ENCODE results near the gene SDHA.

SDHA gene

DNA sequence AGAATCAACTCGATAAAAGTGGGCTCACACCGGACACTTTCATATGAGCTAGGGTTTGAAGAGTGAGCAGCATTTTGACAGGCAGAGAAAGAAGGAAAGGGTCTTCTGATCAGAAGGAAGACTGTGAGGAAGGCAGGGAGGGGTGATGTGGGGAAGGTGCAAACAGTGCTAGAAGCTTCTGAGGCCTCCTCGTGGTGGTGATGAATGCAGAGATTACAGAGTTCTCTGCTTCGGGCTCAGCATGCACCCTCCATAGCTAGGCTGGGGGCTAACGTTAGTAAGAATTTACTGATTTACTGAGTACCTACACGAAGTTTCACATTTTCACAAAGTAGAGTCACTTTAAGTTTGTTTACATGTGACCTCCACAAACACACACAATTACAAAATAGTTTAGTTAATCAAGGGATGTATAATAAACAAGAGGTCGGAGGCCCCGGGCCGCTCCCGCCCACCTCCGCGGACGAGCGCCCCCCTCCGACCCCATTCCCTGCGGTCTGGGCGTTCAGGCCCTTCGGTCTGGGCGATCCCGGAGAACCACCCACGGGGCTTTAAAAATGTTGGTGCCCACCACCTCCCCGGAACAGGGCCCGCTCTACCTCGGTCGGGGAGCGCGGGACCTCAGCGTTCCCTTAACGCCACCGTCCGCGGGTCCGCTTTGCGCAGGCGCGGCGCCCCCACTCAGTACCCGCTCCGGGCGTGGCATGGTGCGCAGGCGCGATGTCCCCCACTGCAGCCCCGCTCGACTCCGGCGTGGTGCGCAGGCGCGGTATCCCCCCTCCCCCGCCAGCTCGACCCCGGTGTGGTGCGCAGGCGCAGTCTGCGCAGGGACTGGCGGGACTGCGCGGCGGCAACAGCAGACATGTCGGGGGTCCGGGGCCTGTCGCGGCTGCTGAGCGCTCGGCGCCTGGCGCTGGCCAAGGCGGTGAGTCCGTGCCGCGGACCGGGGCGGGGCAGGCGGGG, at the start of gene SDHA, which contains the start of gene CCDC127:
Gene SDHA, plus strand, starts transcription at position 827 of the 963 bp plus-strand sequence. Its CDS starts 36 bp downstream, at position 863.
Gene CCDC127, minus strand, starts transcription at position 660 of the 963 bp plus-strand sequence. CDS start 1,304 bp downstream, outside the sequence.
- peak; percentile 98 for DNase-seq

GRCh38 chr5:169071-169727, 48.9 kb upstream of the SDHA start:
- no peak for DNase-seq

GRCh38 chr5:169728-170094, 48.4 kb upstream of the SDHA start:
- DNase-seq: no peak

GRCh38 chr5:170971-171800, 46.9 kb upstream of the SDHA start:
- no peak for DNase-seq

DNA sequence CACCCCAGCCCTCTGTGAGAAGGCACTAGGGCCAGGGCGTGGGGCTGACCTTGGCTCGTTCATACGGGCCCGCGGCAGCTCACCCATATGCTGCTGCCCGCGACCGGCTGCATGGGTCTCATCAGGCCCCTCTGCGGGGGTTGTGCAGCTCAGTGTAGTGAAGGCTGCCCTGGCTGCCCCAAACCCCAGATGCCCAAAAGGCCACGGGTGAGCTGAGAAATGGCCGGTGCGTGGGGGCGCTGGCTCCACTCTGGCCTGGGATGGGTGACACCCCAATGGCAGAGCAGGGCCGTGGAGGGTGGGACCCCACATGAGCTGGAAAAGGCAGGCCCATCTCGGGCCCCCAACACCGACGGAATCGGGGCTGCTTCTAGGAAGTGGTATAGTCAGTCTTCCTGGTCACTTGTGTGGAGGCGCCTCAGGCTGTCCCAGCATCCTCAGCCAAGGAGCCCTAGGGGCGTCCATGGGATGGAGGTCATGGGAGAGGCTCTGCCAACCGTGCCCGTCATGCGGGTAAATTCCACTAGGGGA, 46.3 kb upstream of the SDHA start:
- no peak for DNase-seq

GRCh38 chr5:172421-172820, 45.7 kb upstream of the SDHA start:
- DNase-seq: no peak

- no peak for DNase-seq
Measured at GRCh38 chr5:172841-173251, 45.3 kb upstream of the SDHA start.

- DNase-seq: peak; percentile 19
Measured at GRCh38 chr5:173392-174290, 44.5 kb upstream of the SDHA start.

GRCh38 chr5:174291-174600, 43.9 kb upstream of the SDHA start:
- no peak for DNase-seq

DNA sequence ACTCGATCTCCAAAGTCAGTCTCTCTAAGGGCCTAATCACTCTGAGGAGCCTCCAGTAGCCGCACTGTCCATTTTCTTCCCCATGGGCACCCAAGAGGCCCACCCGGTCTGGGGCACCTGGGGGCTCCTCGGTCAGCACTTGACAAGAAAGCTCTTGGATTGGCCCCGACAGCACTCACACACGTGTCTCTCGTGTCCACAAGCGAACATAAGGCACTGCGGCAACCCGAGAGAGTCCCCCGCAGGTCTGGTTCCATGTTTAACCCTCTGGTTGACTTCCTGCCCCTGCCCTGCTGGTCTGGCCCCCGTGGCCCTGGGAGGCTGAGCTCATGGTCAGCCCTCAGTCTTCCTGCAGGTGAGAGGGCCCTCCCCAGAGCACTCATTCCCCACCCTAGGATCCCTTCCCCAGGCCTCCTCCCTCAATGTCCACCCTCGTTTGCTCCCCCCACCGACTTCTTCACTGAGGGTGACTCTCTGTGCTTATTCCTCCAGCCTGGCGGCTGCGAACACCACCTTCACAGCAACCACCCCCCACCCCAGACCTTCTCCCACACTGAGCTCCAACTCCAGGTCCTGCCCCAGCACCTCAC, 43.1 kb upstream of the SDHA start:
- DNase-seq: no peak

DNA sequence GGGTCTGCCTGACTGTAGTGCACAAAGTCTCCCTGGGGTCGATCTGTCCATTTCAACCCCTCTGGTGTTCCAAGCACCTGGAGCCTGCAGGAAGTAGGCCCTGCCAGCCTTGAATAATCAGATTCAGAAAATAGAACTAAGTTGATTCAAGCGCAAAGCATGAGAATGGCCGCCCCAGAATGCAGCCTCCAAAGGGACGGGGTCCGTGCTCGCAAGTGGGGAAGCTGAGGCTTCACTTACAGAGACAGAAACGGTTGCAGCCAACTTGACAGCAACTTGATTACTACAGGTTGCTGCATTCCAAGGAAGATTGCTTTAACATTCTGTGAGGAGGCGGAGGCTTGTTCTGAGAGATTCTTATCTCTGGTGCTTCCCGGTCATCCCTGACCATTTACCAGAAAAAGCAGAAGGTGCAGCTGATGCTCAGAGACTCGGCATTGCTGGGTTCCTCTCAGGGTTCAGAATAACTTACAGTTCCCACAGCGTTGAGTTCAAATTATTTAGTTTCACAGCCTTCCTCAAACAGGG, 41.8 kb upstream of the SDHA start:
- no peak for DNase-seq

DNA sequence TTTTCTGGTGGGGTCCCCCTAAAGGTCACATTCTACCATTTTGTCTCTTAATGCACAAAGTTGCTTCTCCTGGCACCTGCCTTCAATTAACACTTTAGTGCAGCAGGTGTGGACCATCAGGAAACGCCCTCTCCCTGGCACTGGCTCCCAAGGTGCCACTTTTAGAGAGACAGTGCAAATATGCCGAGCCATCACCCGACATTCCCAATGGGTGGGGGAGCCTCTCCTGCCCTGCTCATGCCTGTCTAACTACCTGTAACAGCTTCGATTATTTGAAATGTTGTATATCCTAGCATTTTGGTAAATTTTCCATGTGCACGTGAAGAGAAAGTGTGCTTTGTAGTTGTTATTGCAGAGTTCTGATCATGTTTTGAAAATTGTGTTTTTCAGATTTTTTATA, 40.0 kb upstream of the SDHA start:
- DNase-seq: no peak

GRCh38 chr5:179401-179800, 38.7 kb upstream of the SDHA start:
- DNase-seq: no peak

DNA sequence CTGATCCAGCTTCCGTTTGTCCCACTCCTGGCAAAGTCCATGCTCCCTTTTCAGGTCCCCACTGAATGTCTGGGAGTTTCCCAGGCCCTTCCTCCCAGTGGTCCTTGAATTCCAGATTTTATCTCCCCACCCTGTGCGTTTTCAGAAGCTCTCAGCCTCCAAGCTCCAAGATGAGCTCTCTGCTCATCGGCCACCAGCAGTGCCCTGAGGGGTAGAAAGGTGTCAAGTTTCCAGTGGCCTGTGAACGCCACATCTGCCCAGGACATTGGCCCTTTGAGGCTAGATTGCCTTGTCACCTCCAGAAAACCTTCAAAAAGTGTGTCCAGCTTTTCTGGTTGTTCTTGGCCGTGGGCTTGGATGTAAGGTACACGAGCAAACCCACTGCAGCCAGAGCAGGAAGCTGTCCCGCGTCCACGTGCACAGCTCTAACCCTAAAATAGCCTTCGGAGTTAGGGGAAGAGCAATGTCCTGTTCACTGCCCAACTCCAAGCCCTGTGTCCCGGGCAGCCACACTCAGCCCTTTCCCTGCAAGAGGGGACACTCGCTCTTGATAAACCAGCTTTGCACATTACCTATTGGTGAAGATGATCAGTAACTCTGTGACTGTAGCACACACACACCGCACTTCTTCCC, 37.7 kb upstream of the SDHA start:
- no peak for DNase-seq

- DNase-seq: no peak
Measured at GRCh38 chr5:181160-181559, 37.0 kb upstream of the SDHA start.

GRCh38 chr5:181566-181965, 36.6 kb upstream of the SDHA start:
- no peak for DNase-seq

DNA sequence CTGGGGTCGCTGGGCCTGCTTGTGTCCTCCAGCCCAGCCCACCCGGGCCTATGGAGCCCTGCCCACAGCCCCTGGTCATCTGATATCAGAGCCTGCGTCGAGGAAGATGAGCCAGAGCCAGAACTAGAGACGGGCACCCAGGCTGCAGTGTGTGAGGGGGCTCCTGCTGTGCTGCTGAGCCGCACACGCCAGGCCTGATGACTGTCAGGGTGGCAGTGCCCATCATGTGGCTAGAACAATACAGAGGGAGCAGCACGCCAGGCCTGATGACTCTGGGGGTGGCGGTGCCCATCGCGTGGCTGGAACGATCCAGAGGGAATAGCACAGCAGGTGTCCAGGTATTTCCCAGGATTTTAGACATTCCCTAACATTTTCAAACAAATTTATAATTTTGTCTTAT, 36.0 kb upstream of the SDHA start:
- no peak for DNase-seq

DNA sequence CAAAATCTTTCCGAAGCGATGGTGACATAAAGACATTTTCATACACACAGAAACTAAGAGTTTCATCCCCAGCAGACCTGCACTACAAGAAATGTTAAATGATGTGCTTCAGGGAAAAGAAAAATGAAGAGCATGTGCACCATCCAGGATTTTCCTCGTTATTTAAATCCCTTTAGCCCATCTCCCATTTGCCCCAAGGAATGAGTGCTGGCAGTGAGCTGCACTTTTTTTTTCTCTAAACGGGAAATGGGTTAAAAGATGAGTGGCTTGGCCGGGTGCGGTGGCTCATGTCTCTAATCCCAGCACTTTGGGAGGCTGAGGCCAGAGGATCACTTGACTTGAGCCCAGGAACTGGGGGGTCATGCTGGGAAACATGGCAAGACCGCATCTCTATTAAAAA, 33.6 kb upstream of the SDHA start:
- DNase-seq: no peak

- no peak for DNase-seq
Measured at GRCh38 chr5:185095-186070, 32.7 kb upstream of the SDHA start.

Data from RPMI8226 (cell line).